ENCODE measurements around the gene ZKSCAN1.
"Not testable (repeated sequence)": the region's sequence is repeated elsewhere in the genome, so short reads cannot be mapped to it uniquely, and the experiment has no call there.

Gene ZKSCAN1

GRCh38 chr7:100015232-100016214 lies at the start of gene ZKSCAN1:
ZKSCAN1 (plus strand) TSS chr7:100015596; CDS start chr7:100023507, 7,911 bp downstream.
- DNase-seq, result peak; percentile 88

GRCh38 chr7:99969298-99969697 lies 46.1 kb upstream of the ZKSCAN1 start:
- no peak for DNase-seq

- peak; percentile 2 for DNase-seq
Observed at GRCh38 chr7:99969813-99970212, 45.6 kb upstream of the ZKSCAN1 start.

GRCh38 chr7:99971242-99971641 lies 44.2 kb upstream of the ZKSCAN1 start:
- no peak for DNase-seq

GRCh38 chr7:99973817-99974216 lies 41.6 kb upstream of the ZKSCAN1 start:
- DNase-seq, result not testable (repeated sequence)

GRCh38 chr7:99974681-99975080 lies 40.7 kb upstream of the ZKSCAN1 start:
- DNase-seq, result no peak

- DNase-seq, result no peak
Observed at GRCh38 chr7:99975782-99976521, 39.4 kb upstream of the ZKSCAN1 start, which contains the start of gene AZGP1. AZGP1 (minus strand) TSS chr7:99976031; CDS start chr7:99976020, 11 bp downstream.

- no peak for DNase-seq
Observed at GRCh38 chr7:99976626-99977025, 38.8 kb upstream of the ZKSCAN1 start.

- peak; percentile 33 for DNase-seq
Observed at GRCh38 chr7:99979814-99980225, 35.6 kb upstream of the ZKSCAN1 start.

GRCh38 chr7:99980448-99980872 lies 34.9 kb upstream of the ZKSCAN1 start:
- not testable (repeated sequence) for DNase-seq

GRCh38 chr7:99981066-99981465 lies 34.3 kb upstream of the ZKSCAN1 start:
- not testable (repeated sequence) for DNase-seq

GRCh38 chr7:99984593-99984992 lies 30.8 kb upstream of the ZKSCAN1 start:
- no peak for DNase-seq

- not testable (repeated sequence) for DNase-seq
Observed at GRCh38 chr7:99987306-99987705, 28.1 kb upstream of the ZKSCAN1 start.

- DNase-seq, result no peak
Observed at GRCh38 chr7:99987846-99988245, 27.6 kb upstream of the ZKSCAN1 start.

GRCh38 chr7:99990460-99990852 lies 24.9 kb upstream of the ZKSCAN1 start:
- no peak for DNase-seq

GRCh38 chr7:99991543-99991942 lies 23.9 kb upstream of the ZKSCAN1 start:
- not testable (repeated sequence) for DNase-seq

GRCh38 chr7:99992330-99993038 lies 22.9 kb upstream of the ZKSCAN1 start:
- DNase-seq, result no peak

GRCh38 chr7:99994819-99995218 lies 20.6 kb upstream of the ZKSCAN1 start:
- no peak for DNase-seq

GRCh38 chr7:99996755-99997544 lies 18.4 kb upstream of the ZKSCAN1 start:
- no peak for DNase-seq

- DNase-seq, result no peak
Observed at GRCh38 chr7:99997545-99998137, 17.8 kb upstream of the ZKSCAN1 start.

- DNase-seq, result no peak
Observed at GRCh38 chr7:100000239-100000638, 15.2 kb upstream of the ZKSCAN1 start.

Data from DMS79 treated with DMSO at 0.1 percent for 48 hours (cell line).